Measurements from ENCODE around the gene PLEKHA5.

DNA sequence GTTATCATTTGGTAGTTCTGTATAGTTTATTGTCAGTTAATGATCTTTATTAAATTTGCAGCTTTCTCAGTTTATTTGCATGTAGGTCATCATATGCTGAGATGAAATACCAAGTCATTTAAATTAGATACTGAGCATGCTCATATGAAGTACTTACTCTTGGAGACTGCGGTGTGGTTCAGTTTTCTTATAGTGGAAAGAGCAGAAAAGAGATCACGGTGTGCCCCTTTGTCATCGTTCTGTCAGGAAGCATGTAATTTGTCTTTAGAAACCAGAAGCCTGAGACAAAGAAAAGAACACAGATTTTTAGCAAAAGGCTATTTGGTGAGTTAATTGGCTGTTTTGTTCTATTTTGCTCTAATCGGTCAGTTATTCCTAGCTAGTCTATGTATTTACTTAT is 75.6 kb downstream of the PLEKHA5 start:
- TF ChIP-seq, protein P1, sequence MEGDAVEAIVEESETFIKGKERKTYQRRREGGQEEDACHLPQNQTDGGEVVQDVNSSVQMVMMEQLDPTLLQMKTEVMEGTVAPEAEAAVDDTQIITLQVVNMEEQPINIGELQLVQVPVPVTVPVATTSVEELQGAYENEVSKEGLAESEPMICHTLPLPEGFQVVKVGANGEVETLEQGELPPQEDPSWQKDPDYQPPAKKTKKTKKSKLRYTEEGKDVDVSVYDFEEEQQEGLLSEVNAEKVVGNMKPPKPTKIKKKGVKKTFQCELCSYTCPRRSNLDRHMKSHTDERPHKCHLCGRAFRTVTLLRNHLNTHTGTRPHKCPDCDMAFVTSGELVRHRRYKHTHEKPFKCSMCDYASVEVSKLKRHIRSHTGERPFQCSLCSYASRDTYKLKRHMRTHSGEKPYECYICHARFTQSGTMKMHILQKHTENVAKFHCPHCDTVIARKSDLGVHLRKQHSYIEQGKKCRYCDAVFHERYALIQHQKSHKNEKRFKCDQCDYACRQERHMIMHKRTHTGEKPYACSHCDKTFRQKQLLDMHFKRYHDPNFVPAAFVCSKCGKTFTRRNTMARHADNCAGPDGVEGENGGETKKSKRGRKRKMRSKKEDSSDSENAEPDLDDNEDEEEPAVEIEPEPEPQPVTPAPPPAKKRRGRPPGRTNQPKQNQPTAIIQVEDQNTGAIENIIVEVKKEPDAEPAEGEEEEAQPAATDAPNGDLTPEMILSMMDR (IDR thresholded peaks at IDR 0.05; ENCODE audit: low read length) = no peak
- TF ChIP-seq EZH2 (IDR thresholded peaks at IDR 0.05; ENCODE audit: borderline replicate concordance, low read length) = no peak

All from OCI-LY1 (cell line).